Left lung (tissue), 10 donors: ENCODE data around the gene SNAPC5. TPM values are rescaled to one million over a fixed set of nuclear protein-coding genes. Genes with fewer than 3 reads are reported as not detected.

ENCODE experiments used
- ATAC-seq: fragments of 200-7000 bp; cut with Tn5 transposase; one replicate; pipeline ENCODE4 v1.9.1; 2020; ENCODE audit warnings: moderate library complexity
- DNase-seq, 4 donors: peaks; one replicate each; pipeline ENCODE4 v3.0.0-alpha.2; 2013 to 2020
- H3K27ac ChIP-seq, 2 donors: fragments of 200-600 bp; sonication (generic) in 1 of 2; one replicate each; pipeline versions ENCODE4 v1.5.0 to v1.8.0; 2020 to 2021
- H3K27me3 ChIP-seq, 2 donors: fragments of 200-600 bp; sonication (generic) in 1 of 2; one replicate each; pipeline versions ENCODE4 v1.5.0 to v1.8.0; 2020 to 2021
- H3K36me3 ChIP-seq, 2 donors: fragments of 200-600 bp; sonication (generic) in 1 of 2; one replicate each; pipeline versions ENCODE4 v1.5.0 to v1.8.0; 2020 to 2021
- H3K4me1 ChIP-seq, 2 donors: fragments of 200-600 bp; one replicate each; pipeline ENCODE4 v1.8.0; 2021
- H3K4me3 ChIP-seq, 2 donors: fragments of 200-600 bp; sonication (generic) in 1 of 2; one replicate each; pipeline versions ENCODE4 v1.5.0 to v1.8.0; 2020 to 2021; ENCODE audit warnings: mild to moderate bottlenecking in 1 of 2
- H3K9me3 ChIP-seq, 2 donors: fragments of 200-600 bp; sonication (generic) in 1 of 2; one replicate each; pipeline versions ENCODE4 v1.5.0 to v1.8.0; 2020 to 2021
- intact Hi-C, 2 donors: fragments of 100-400 bp; cut with DNase I; formaldehyde crosslinking; loops; one replicate each; pipeline versions ENCODE4 v1.11.2 to v1.14.2; 2022
- polyA plus RNA-seq, 6 donors: library from polyadenylated mRNA; unstranded; fragments of 120-200 nt; gene quantifications; one replicate each; pipeline ENCODE4 v1.2.1, GENCODE V29; 2013; ENCODE audit not compliant: insufficient read length in 6 of 6
- total RNA-seq, 2 donors: library from RNA; stranded (reverse); fragmentation: NEBNext Ultra II Directional; extraction: Animal tissue kit (Norgen Biotek cat#: 25700); gene quantifications; one replicate each; pipeline ENCODE4 v1.2.1, GENCODE V29; 2021
- TF ChIP-seq, protein P1 (sequence below), 2 donors: fragments of 200-600 bp; sonication (generic) in 1 of 2; IDR thresholded peaks; one replicate each; pipeline versions ENCODE4 v1.5.0 to v1.8.0; 2021; ENCODE audit warnings: antibody characterized with exemption in 2 of 2
- donor health status: DM: no; HTN: yes; CAD: no.
- donor health status: DM: no; HTN: no; CAD: no.

Gene SNAPC5
- total and polyA plus RNA-seq, 8 donors = 17.9 to 33.7 (median 25.1) TPM

DNA sequence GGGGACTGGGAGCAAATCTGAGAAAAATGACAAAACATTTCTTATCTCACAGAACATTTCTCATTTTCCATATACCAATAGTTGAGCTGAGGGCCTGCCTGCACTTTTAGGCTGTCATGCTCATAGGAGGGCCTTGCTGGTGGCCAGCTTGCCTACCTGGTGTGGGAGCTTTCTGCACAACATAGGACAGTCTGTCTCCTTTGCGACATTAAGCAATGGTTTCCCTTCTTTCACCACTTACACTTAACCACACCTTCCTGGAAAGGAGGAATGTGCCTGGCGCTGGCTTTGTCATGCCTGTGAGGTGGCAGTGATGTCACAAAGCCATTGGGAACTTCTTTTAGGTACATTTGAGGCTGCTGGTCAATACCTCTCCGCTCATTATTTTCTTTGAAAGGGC is 5.7 kb downstream of the SNAPC5 start:
- no peak for ATAC-seq
- H3K27me3 ChIP-seq = no peaks in the 10 kb centered on the region
- peaks cover 0 to 91% of the 10 kb centered on the region in 2 donors for H3K36me3 ChIP-seq
- intact Hi-C loops = loop anchor here in 1 of 2 donors (10.0 kb wide), 1 partner anchor 97 kb away; no protein-coding TSS in a partner anchor
- H3K27ac ChIP-seq = no peak overlapping the region
- H3K4me3 ChIP-seq = no peak overlapping the region
- DNase-seq = no peak
- H3K9me3 ChIP-seq = no peaks in the 10 kb centered on the region
- peaks cover 6 to 43% of the 10 kb centered on the region in 2 donors for H3K4me1 ChIP-seq
- TF ChIP-seq, protein P1, sequence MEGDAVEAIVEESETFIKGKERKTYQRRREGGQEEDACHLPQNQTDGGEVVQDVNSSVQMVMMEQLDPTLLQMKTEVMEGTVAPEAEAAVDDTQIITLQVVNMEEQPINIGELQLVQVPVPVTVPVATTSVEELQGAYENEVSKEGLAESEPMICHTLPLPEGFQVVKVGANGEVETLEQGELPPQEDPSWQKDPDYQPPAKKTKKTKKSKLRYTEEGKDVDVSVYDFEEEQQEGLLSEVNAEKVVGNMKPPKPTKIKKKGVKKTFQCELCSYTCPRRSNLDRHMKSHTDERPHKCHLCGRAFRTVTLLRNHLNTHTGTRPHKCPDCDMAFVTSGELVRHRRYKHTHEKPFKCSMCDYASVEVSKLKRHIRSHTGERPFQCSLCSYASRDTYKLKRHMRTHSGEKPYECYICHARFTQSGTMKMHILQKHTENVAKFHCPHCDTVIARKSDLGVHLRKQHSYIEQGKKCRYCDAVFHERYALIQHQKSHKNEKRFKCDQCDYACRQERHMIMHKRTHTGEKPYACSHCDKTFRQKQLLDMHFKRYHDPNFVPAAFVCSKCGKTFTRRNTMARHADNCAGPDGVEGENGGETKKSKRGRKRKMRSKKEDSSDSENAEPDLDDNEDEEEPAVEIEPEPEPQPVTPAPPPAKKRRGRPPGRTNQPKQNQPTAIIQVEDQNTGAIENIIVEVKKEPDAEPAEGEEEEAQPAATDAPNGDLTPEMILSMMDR (IDR thresholded peaks at IDR 0.05) = no peak

DNA sequence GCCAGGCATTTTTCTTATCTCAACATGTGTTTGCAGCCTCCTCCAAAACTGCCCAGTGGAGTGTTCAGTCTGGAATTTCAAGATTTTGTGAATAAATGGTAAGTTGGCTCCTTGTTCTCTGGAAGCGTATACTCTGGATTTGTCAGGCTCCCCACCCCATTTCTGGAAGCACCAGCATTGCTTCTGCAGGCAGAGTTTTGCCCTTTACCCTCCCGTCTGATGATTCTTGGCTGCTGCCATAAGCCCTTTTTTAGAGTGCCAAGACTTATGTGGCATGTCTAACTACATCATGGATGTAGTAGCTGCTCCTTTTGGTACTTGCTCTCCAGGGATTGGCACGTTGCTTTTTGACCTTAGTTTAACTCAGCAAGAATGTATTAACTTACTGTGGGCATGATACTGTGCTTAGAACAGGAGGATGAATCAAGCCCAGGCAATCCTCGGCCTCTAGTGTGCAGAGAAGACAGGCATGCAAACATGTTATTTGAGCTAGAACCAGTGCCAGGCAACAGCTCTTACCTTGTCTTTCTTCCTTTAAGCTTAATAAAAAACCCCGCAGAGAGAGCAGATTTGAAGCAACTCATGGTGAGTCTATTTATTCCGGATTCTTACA is 8.3 kb downstream of the SNAPC5 start:
- TF ChIP-seq, protein P1 (IDR thresholded peaks at IDR 0.05) = no peak
- ATAC-seq = no peak
- Histone ChIP-seq H3K27me3 (no peaks in the 10 kb centered on the region), H3K4me3 (no peak overlapping the region), H3K27ac (no peak overlapping the region), H3K4me1 (peaks cover 0 to 26% of the 10 kb centered on the region in 2 donors), H3K36me3 (peaks cover 0 to 99% of the 10 kb centered on the region in 2 donors), H3K9me3 (no peaks in the 10 kb centered on the region)
- intact Hi-C loops = no loop called here
- no peak for DNase-seq

DNA sequence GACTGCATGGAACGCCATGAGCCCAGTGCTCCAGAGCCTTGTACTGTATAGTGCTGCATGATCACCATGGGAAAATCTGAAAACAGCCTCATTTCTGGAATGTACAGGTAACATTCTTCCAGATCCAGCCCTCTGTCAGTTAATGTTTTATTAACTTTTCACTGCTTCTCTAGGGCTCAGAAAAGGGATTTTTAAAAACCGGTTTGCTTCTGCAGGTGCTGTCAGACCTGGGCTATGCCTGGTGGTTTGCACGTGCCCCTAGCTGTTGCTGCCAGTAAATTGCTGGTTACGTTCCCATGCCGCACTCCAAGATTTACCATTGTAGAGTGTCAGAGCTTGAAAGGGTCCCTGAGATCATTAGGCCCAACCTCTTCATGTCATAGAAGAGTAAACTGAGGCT is 9.0 kb downstream of the SNAPC5 start:
- ATAC-seq = no peak
- H3K4me3 ChIP-seq = no peak overlapping the region
- H3K4me1 ChIP-seq = peaks cover 0 to 21% of the 10 kb centered on the region in 2 donors
- no peak overlapping the region for H3K27ac ChIP-seq
- no peaks in the 10 kb centered on the region for H3K27me3 ChIP-seq
- no peak for DNase-seq
- H3K9me3 ChIP-seq = no peaks in the 10 kb centered on the region
- peaks cover 0 to 92% of the 10 kb centered on the region in 2 donors for H3K36me3 ChIP-seq
- intact Hi-C loops = no loop called here
- TF ChIP-seq, protein P1 (IDR thresholded peaks at IDR 0.05) = no peak

DNA sequence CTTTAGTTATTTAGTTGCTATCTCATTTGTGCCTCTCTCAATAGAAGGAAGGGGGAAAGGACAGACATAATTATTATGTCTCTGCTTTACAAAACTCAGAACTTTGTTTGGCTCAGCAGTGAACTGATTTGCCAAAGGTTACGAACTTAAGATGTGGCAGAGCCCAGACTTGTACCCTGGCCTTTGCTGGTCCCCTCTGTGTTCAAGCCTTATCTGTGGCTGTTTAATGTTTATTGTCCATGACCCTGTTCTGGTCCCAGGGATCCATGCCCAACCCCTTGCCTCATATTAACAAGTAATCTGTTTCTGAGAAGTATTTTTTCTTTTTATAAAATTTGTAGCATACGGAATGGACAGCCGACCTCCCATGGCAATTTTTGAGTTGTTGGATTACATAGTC is 10.7 kb downstream of the SNAPC5 start:
- Histone ChIP-seq H3K36me3 (peaks cover 0 to 88% of the 10 kb centered on the region in 2 donors), H3K9me3 (no peaks in the 10 kb centered on the region)
- intact Hi-C loops = no loop called here

DNA sequence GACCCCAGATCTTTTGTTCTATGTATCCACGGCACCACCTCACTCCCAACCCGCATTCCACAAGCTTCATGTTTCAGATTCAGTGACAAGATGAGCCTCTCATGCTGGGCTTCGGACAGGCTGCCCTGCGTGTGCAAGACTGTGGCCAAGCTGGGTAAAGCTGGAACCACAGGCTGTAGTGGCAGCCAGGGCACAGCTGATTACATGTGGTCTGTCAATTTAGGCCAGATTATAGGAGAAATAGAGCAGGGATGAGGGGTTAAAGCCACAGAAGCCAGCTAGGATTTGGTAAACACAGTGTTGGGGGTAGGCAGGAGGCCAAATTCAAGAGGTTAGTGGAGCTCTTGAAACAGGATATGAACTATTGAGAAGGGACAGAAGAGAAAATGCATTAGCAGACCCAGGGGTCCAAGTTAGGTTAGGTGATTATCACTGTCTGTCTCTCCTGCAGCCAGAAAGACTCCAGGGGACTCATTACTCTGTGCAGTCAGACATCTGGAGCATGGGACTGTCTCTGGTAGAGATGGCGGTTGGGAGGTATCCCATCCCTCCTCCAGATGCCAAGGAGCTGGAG is 12.9 kb downstream of the SNAPC5 start:
- DNase-seq (no peak), ATAC-seq (no peak)
- H3K4me1 ChIP-seq = peaks cover 0 to 24% of the 10 kb centered on the region in 2 donors
- peaks cover 0 to 75% of the 10 kb centered on the region in 2 donors for H3K36me3 ChIP-seq
- H3K27ac ChIP-seq = no peak overlapping the region
- TF ChIP-seq, protein P1 (IDR thresholded peaks at IDR 0.05) = no peak
- no peak overlapping the region for H3K4me3 ChIP-seq
- intact Hi-C loops = no loop called here
- H3K27me3 ChIP-seq = no peaks in the 10 kb centered on the region
- no peaks in the 10 kb centered on the region for H3K9me3 ChIP-seq

More for the DNA sequence above, 10.7 kb downstream of the SNAPC5 start:
- no peak for ATAC-seq
- Histone ChIP-seq H3K27ac (no peak overlapping the region), H3K27me3 (no peaks in the 10 kb centered on the region), H3K4me3 (no peak overlapping the region), H3K4me1 (peaks cover 0 to 24% of the 10 kb centered on the region in 2 donors)
- DNase-seq = no peak
- TF ChIP-seq, protein P1 (IDR thresholded peaks at IDR 0.05) = no peak
